Adrenal gland (tissue), 5 donors: ENCODE results near the gene SNX2.

ENCODE experiments used
- CTCF ChIP-seq, 6 experiments: fragments of 450-650 bp in 4 of 6; fragments of 200-600 bp in 2 of 6; sonication (generic) in 1 of 6; IDR thresholded peaks; 1 replicate in 5 of 6; 2 replicates in 1 of 6; pipeline versions ENCODE4 v1.5.1 to v1.8.0; 2016 to 2021; ENCODE audit warnings: antibody characterized with exemption in 6 of 6, mild to moderate bottlenecking in 2 of 6, moderate library complexity in 1 of 6
- POLR2A ChIP-seq, 2 donors: fragments of 450-650 bp; IDR thresholded peaks; one replicate each; pipeline ENCODE4 v1.6.1; 2017; ENCODE audit warnings: antibody characterized with exemption in 2 of 2, mild to moderate bottlenecking in 2 of 2, moderate library complexity in 1 of 2
- donor health status: DM: no; HTN: no; CAD: no.

GRCh38 chr5:122778157-122778556 lies 3.3 kb downstream of the SNX2 start:
- no peak for TF ChIP-seq CTCF (IDR thresholded peaks at IDR 0.05)
- TF ChIP-seq POLR2A (IDR thresholded peaks at IDR 0.05) = no peak
